ENCODE measurements around the gene RPL7A. TPM values are rescaled to one million over a fixed set of nuclear protein-coding genes. Genes with fewer than 3 reads are reported as not detected.

Gene RPL7A
- total and polyA plus RNA-seq, 2 of the 13 experiments (the other 11 are each of a cell fraction or from before 2014, with no cell fraction given): 2,401 to 2,938 TPM

DNA sequence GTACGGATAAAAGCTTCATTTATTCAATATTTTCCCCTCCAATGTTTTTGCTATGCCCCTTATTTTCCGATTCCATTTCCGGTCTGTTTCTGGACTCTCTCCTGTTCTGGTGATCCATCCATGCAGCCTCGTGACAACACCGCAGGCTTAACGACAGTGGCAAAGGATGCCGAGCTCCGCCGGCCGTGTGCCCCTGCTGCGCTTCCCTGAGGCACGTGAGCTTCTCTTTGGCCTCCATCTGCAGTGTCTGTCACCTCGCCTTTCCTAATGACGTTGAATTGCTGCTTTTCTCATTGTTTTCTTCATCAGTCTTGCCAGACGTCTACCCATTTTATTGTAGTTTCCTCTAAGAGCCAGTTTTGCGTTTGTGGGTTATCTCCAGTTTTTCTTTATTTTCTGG, 40.7 kb upstream of the RPL7A start (continued):
- TF ChIP-seq U2AF1 (optimal IDR thresholded peaks at IDR 0.05; ENCODE audit: low read depth, low read length) (no peak), CCDC6 (CRISPR knock-in tag; IDR thresholded peaks at IDR 0.05) (no peak), CEBPB (IDR thresholded peaks at IDR 0.05; ENCODE audit: borderline replicate concordance, low read depth, low read length) (no peak)
- TF ChIP-seq, protein P1, sequence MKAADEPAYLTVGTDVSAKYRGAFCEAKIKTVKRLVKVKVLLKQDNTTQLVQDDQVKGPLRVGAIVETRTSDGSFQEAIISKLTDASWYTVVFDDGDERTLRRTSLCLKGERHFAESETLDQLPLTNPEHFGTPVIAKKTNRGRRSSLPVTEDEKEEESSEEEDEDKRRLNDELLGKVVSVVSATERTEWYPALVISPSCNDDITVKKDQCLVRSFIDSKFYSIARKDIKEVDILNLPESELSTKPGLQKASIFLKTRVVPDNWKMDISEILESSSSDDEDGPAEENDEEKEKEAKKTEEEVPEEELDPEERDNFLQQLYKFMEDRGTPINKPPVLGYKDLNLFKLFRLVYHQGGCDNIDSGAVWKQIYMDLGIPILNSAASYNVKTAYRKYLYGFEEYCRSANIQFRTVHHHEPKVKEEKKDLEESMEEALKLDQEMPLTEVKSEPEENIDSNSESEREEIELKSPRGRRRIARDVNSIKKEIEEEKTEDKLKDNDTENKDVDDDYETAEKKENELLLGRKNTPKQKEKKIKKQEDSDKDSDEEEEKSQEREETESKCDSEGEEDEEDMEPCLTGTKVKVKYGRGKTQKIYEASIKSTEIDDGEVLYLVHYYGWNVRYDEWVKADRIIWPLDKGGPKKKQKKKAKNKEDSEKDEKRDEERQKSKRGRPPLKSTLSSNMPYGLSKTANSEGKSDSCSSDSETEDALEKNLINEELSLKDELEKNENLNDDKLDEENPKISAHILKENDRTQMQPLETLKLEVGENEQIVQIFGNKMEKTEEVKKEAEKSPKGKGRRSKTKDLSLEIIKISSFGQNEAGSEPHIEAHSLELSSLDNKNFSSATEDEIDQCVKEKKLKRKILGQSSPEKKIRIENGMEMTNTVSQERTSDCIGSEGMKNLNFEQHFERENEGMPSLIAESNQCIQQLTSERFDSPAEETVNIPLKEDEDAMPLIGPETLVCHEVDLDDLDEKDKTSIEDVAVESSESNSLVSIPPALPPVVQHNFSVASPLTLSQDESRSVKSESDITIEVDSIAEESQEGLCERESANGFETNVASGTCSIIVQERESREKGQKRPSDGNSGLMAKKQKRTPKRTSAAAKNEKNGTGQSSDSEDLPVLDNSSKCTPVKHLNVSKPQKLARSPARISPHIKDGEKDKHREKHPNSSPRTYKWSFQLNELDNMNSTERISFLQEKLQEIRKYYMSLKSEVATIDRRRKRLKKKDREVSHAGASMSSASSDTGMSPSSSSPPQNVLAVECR (CRISPR knock-in tag; IDR thresholded peaks at IDR 0.05; ENCODE audit: borderline replicate concordance): no peak

DNA sequence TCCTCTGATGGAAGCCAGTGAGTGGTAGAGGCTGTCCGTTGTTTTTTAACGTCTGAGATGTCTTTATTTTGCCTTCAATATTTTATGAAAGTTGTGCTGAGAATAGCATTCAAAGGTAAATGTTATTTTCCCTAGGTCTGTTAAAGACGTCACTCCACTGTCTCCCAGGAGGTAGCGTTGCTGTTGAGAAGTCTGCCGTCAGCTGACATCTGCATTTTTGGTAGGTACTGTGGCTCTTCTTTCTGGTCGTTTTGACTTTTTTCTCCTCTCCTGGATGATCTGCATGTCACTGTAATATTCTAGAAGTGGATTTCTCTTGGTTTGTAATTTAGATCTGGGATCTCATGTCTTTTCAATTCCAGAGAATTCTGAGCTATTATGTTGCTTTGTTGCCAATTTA, 38.4 kb upstream of the RPL7A start:
- H3K27ac ChIP-seq (ENCODE audit: extremely low read length, insufficient read depth, low read length): no peak overlapping the region
- no peak overlapping the region for H3K4me2 ChIP-seq (ENCODE audit: low read depth, low read length)
- no peak overlapping the region for H2AFZ ChIP-seq (ENCODE audit: low read length)
- H3K27me3 ChIP-seq (ENCODE audit: control insufficient read depth in 1 of 2, insufficient read depth in 2 of 2, low read length in 2 of 2): peaks cover 0 to 14% of the 10 kb centered on the region in 2 experiments; a peak in 2 of 5 replicates
- CTCF ChIA-PET (ENCODE audit: low intra/inter-chr PET ratio, low total read pairs): no interaction called here
- POLR2A ChIA-PET: no interaction called here
- BruUV-seq (replicated peaks): no TSS peak
- in situ Hi-C loops (cut with HindIII; ENCODE audit: extremely low pct_ligation_motif_present, low pct_unique_long_range_greater_than_20kb): no loop called here
- TF ChIP-seq ZNF317 (CRISPR knock-in tag; IDR thresholded peaks at IDR 0.05): peak; percentile 97
- no peak for TF ChIP-seq MIER2 (CRISPR knock-in tag; IDR thresholded peaks at IDR 0.05)
- H4K20me1 ChIP-seq (ENCODE audit: insufficient read depth, low read length): no peaks in the 10 kb centered on the region
- H3K9ac ChIP-seq (ENCODE audit: insufficient read depth, low read depth, low read length): no peak overlapping the region
- intact Hi-C loops (cut with micrococcal nuclease; ENCODE audit: unreplicated experiment): no loop called here
- H3K79me2 ChIP-seq (ENCODE audit: insufficient read depth, low read length): no peaks in the 10 kb centered on the region
- FAIRE-seq: no peak
- H3K9me3 ChIP-seq (ENCODE audit: low read length): no peaks in the 10 kb centered on the region
- no peak for DNase-seq (ENCODE audit: low spot score)
- 44% methylated on average over 6 of the region's 6 CpGs for WGBS (ENCODE audit: low lambda C conversion rate)
- H3K36me3 ChIP-seq (replicated peaks in 1 of 2; ENCODE audit: control insufficient read depth in 1 of 2, insufficient read depth in 2 of 2, low read length in 2 of 2): no peaks in the 10 kb centered on the region
- H3K4me3 ChIP-seq (replicated peaks in 1 of 3; ENCODE audit: insufficient read depth in 1 of 3, low read depth in 2 of 3, low read length in 3 of 3): no peak overlapping the region
- ATAC-seq: no peak
- H3K4me1 ChIP-seq (ENCODE audit: insufficient read depth, low read length): no peaks in the 10 kb centered on the region

Data from HepG2 (cell line).